HG03558 (cell line): ENCODE measurements around the gene SETBP1.
"Not testable (repeated sequence)": the region's sequence is repeated elsewhere in the genome, so short reads cannot be mapped to it uniquely, and the experiment has no call there.

Experiments
- ATAC-seq: cut with Tn5 transposase; IDR thresholded peaks from one replicate; pipeline ENCODE4 v1.9.1; 2021; ENCODE audit warnings: moderate number of reproducible peaks; ENCODE audit not compliant: unreplicated experiment; ENCODE audit errors: extremely low read depth

The SETBP1 gene

DNA sequence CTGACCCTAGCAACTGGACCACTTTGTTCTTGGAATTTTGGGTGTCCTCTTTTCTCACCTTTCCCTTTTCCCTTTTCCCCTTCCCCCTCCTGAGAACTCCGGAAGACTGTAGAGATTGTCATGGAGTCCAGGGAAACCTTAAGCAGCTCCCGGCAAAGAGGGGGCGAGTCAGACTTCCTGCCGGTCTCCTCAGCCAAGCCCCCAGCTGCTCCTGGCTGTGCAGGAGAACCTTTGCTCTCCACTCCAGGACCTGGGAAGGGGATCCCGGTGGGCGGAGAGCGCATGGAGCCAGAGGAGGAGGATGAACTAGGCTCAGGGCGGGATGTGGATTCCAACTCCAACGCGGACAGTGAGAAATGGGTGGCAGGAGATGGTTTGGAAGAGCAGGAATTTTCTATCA is 20.5 kb downstream of the SETBP1 start:
- ATAC-seq, result no peak

- ATAC-seq, result no peak
These were observed 21.9 kb downstream of the SETBP1 start for GRCh38 chr18:44702594-44702993.

- ATAC-seq, result no peak
These were observed 23.6 kb downstream of the SETBP1 start for GRCh38 chr18:44704135-44704789.

- ATAC-seq, result no peak
These were observed 24.5 kb downstream of the SETBP1 start for GRCh38 chr18:44705075-44705675.

GRCh38 chr18:44708451-44709083 is 27.9 kb downstream of the SETBP1 start:
- ATAC-seq, result no peak

DNA sequence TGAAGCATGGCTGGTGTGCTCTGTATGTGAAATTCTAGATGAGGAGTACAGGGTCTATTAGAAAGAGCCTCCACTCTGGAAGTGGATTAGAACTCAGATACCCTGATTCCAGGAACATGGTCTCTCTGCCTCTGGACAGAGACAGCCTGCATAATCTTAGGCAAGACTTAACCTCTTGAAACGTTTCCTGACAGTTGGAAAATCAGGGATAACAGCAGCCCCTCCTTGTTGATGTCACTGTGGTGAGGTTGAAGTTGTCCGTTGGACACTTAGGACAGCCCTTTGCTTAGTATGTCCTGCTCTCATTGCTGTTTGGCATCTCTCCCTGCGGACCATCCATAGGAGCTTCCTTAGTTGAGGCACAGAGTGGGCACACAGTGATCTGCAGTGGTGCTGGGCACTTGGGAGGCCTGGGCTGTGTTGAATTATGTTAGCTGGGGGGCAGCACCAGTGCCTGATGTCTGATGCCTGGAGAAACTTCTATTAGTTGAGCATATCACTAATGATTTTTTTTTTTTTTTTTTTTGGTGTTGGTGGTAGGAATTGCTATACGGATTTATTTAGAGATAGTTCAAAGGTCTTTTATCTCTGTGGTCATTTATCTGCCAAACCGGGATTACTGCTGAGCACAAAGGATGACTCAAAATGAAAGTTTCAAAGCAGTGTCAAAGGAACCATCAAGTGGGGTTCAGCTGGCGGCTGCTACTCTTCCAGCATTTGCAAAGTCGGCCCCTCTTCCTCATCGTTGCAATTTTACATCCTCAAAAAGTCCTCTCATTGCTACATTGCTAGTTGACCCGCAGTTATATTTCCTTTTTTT is 28.8 kb downstream of the SETBP1 start:
- ATAC-seq, result peak; percentile 97

DNA sequence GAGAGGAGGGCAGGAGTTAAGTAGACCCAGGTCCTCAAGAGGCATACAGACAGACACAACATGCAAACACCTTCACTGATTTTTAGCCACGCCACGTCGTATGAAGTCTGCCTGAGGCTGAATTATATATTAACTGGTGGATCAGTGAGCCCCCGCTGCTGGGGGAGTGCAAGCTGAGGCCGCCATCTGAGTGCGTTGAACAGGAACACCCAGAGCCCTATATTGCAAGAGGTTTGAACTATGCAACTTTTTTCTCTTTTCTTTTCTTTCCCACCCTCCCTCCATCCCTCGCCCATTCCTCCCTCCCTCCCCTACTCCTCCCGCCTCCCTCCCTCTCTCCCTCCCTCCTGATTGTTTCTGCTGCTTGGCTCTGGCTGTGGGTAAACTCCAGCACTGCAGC is 30.2 kb downstream of the SETBP1 start:
- ATAC-seq, result no peak

DNA sequence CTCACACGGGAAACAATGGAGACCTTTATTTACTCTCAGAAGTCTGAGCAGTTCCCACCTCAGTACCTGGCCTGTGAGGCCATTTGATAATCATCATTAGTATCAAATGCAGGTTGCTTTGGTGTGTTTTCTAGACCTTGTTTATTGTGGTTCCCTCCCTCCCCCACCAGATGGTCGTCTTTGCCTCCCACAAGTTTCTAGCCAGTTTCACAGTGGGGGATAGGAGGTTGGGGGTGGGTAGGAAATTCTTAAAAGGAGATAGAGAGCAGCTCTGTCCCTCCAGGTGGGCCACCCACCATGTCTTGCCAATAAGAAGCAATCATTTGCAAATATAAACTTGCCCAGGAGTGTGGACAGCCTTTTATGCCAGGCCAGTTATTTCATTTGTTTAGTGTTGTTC is 31.3 kb downstream of the SETBP1 start:
- ATAC-seq, result no peak

GRCh38 chr18:44713435-44713834 is 32.7 kb downstream of the SETBP1 start:
- ATAC-seq, result no peak

DNA sequence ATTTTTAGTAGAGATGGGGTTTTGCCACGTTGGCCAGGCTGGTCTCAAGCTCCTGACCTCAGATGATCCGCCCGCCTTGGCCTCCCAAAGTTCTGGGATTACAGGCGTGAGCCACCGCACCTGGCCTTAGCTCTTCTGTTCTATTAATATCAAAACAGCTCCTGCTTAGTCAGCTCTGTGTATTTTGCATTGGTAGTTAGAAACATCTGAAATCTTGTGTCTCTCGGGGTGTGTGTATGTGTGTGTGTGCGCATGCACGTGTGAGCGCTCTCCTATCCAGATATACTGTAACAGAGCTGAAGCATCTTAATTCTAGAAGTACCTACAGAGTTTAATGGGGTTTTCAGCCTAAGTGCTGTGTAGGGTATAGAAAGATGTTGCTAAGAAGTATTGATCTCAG is 33.7 kb downstream of the SETBP1 start:
- no peak for ATAC-seq

DNA sequence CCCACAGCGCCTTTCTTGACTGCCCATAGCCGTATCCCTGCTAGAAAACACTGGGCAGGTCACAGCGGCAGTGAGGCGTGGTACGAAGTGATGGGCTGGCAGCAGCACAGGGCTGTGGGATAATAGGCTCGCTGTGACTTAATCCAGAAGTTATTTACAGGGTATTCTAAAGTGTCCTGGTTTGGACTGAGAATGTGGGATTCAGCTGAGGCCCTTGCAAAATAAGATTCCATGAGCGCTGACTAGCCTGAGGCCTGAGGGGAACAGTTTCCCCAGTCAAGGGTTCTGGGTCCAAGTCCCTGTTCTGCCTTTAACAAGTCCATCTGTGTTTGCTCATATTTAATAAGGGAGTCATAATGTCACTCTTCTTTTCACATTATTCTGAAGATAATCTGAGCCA is 34.6 kb downstream of the SETBP1 start:
- no peak for ATAC-seq

- no peak for ATAC-seq
These were observed 35.2 kb downstream of the SETBP1 start for GRCh38 chr18:44715842-44716241.

DNA sequence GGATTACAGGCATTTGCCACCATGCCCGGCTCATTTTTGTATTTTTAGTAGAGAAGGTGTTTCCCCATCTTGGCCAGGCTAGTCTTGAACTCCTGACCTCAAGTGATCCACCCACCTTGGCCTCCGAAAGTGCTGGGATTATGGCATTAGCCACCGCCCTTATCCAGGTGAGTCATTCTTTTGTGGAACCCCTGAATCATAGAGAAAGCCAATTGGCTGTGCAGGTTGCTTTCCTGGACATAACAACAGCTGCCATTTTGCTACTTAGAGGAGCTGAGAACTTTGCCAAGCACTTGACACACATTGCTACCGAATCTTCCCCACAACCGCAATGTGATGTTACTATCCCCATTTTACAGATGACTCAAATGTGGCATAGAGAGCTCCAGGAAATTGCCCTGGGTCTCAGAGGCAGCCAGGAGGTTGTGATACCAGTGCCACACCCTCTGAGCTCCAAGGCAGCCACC is 36.0 kb downstream of the SETBP1 start:
- ATAC-seq, result no peak

- no peak for ATAC-seq
These were observed 38.9 kb downstream of the SETBP1 start for GRCh38 chr18:44719519-44720060.

GRCh38 chr18:44721748-44722147 is 41.1 kb downstream of the SETBP1 start:
- ATAC-seq, result not testable (repeated sequence)

DNA sequence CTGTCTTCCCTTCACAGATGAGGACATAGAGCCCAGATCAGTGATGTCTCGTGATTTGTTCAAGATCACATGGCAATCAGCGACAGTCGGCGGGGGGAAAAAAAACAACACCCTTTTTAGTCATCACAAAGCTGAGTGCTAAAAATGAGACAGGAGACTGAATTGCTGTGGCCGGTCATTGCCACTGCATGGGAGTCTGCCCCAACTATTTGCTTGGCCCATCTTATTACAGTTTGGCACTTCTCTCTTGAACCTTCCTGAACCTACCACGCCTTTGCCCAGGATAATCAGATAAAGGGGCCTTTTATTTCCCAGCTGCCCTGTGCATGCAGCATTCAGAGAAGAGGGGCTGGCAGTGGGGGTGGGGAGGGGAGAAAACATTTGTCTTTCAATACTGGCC is 42.7 kb downstream of the SETBP1 start:
- no peak for ATAC-seq

DNA sequence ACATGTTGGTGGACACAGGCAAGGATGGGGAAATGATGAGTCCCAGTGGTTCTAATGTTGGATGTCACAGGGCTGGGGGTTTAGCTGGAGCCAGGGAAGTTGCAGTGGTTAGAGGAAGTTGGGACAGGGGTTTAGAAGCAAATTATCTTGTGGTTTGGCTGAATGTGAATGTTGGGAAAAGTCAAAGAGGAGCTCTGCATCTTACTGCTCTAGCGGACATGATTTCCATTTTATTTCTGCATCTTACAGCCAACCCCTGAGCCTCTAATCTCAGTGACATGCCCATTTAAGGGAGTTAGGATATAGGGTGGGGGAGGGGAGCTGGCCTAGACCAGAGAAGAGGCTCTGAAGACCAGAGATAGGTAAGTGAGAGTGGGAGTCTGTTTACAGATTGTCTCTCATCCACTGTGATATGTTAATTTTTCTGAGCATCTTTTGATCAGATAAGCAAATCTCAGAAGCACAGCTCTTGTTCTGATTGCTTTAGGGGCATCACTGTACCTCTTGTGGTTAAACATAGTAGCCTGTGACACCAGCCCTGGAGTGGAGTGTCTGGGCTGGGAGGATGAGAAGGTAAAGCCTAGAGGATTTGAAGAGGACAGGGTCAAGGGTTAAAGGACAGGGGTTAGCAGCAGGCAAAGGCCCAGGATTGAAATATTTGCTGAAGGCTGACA is 43.6 kb downstream of the SETBP1 start:
- ATAC-seq, result no peak

DNA sequence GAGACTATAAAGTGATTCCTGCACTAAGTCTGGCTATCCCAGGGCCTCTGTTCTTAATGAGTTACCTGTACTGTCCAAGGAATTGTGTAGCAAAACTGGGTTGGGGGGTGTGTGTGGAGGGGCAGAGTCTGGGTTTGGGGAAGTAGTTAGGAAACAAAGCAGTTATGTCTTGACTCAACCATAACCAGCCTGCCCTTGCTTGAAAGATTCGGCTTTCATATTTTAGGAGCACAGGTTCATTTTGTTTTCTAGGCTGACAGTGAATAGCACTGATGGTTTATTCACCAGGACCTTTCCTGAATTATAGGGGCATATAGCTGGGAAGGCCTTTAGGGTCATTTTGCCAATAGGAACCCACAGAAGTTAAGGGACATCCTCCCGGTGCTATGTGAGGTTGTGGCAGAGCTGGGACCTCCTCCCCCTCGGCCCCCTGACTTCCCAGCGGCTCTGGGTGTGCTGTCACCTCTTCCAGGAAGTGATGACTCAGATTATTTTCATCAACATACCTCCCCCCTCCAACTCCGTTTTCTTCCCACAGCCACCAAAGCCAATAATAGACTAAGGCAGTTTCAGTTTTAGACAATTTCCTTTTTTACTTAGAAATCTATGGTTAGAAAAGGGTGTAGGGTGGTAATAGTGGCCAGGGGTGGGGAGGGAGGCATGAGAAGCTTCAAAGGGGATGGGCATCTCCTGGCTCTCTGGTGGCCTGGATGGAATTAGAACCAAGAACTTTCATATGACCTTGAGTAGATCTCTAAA is 44.8 kb downstream of the SETBP1 start:
- ATAC-seq, result peak; percentile 28

- ATAC-seq, result no peak
These were observed 45.4 kb downstream of the SETBP1 start for GRCh38 chr18:44726059-44726421.
